H9 (cell line): ENCODE data around the gene LMNTD1. TPM values are rescaled to one million over a fixed set of nuclear protein-coding genes. Genes with fewer than 3 reads are reported as not detected.

Source experiments
- DNase-seq: peaks from one replicate; pipeline ENCODE4 v3.0.0-alpha.2; 2017
- H2AFZ ChIP-seq: one replicate; pipeline ENCODE4 v1.6.1; 2013; ENCODE audit warnings: mild to moderate bottlenecking, low read length, control low read depth, moderate library complexity
- H2AK5ac ChIP-seq: 2 replicates; pipeline ENCODE4 v1.6.1; 2013; ENCODE audit warnings: low read length, control low read depth, mixed read lengths; ENCODE audit not compliant: insufficient read length
- H2BK120ac ChIP-seq: one replicate; pipeline ENCODE4 v1.6.1; 2013; ENCODE audit warnings: low read depth, mild to moderate bottlenecking, low read length, control low read depth, inconsistent platforms; ENCODE audit not compliant: poor library complexity, severe bottlenecking
- H2BK12ac ChIP-seq: 2 replicates; pipeline ENCODE4 v1.6.1; 2013; ENCODE audit warnings: low read length, control low read depth, mixed read lengths, low read depth; ENCODE audit not compliant: insufficient read length
- H2BK15ac ChIP-seq: 2 replicates; pipeline ENCODE4 v1.6.1; 2013; ENCODE audit warnings: low read depth, low read length, control low read depth
- H2BK20ac ChIP-seq: one replicate; pipeline ENCODE4 v1.6.1; 2013; ENCODE audit warnings: low read depth, mild to moderate bottlenecking, low read length, control low read depth, inconsistent platforms; ENCODE audit not compliant: poor library complexity, severe bottlenecking
- H2BK5ac ChIP-seq: 2 replicates; pipeline ENCODE4 v1.6.1; 2013; ENCODE audit warnings: low read length, control low read depth, mixed read lengths; ENCODE audit not compliant: insufficient read length
- H3K14ac ChIP-seq: 2 replicates; pipeline ENCODE4 v1.6.1; 2013; ENCODE audit warnings: low read length, control low read depth; ENCODE audit not compliant: insufficient read depth
- H3K18ac ChIP-seq: 2 replicates; pipeline ENCODE4 v1.6.1; 2013; ENCODE audit warnings: low read depth, mild to moderate bottlenecking, mixed read lengths, low read length, control low read depth; ENCODE audit not compliant: insufficient read length
- H3K23ac ChIP-seq: 2 replicates; pipeline ENCODE4 v1.6.1; 2013; ENCODE audit warnings: low read length, control low read depth, mixed read lengths, low read depth; ENCODE audit not compliant: insufficient read length
- H3K23me2 ChIP-seq: 2 replicates; pipeline ENCODE4 v1.6.1; 2013; ENCODE audit warnings: low read depth, mild to moderate bottlenecking, mixed read lengths, low read length, control low read depth; ENCODE audit not compliant: insufficient read length, poor library complexity, severe bottlenecking
- H3K27ac ChIP-seq: 2 replicates; pipeline ENCODE4 v1.5.1; 2013; ENCODE audit warnings: low read length, control low read depth, mixed read lengths, low read depth; ENCODE audit not compliant: insufficient read length
- H3K27me3 ChIP-seq: 2 replicates; pipeline ENCODE4 v1.6.1; 2013; ENCODE audit warnings: low read length, control low read depth, inconsistent platforms; ENCODE audit not compliant: insufficient read depth
- H3K4ac ChIP-seq: 2 replicates; pipeline ENCODE4 v1.6.1; 2013; ENCODE audit warnings: low read depth, mild to moderate bottlenecking, control low read depth, inconsistent platforms, low read length, moderate library complexity
- H3K4me1 ChIP-seq: 2 replicates; pipeline ENCODE4 v1.6.1; 2013; ENCODE audit warnings: low read length, control low read depth, inconsistent platforms; ENCODE audit not compliant: insufficient read depth
- H3K4me2 ChIP-seq: 2 replicates; pipeline ENCODE4 v1.6.1; 2013; ENCODE audit warnings: low read length, control low read depth, mixed read lengths; ENCODE audit not compliant: insufficient read length, insufficient read depth
- H3K56ac ChIP-seq: 2 replicates; pipeline ENCODE4 v1.6.1; 2013; ENCODE audit warnings: low read depth, mild to moderate bottlenecking, mixed read lengths, low read length, control low read depth; ENCODE audit not compliant: insufficient read length
- H3K79me1 ChIP-seq: 2 replicates; pipeline ENCODE4 v1.6.1; 2013; ENCODE audit warnings: low read depth, mild to moderate bottlenecking, moderate library complexity, low read length, control low read depth, inconsistent platforms; ENCODE audit not compliant: insufficient read depth, poor library complexity, severe bottlenecking
- H3K79me2 ChIP-seq: 2 replicates; pipeline ENCODE4 v1.6.1; 2013; ENCODE audit warnings: low read length, control low read depth, inconsistent platforms; ENCODE audit not compliant: insufficient read depth
- H3K9ac ChIP-seq: 2 replicates; pipeline ENCODE4 v1.6.1; 2013; ENCODE audit warnings: low read length, control low read depth, mixed read lengths; ENCODE audit not compliant: insufficient read length; ENCODE audit errors: extremely low read depth
- H3K9me3 ChIP-seq: one replicate; pipeline ENCODE4 v1.6.1; 2013; ENCODE audit warnings: low read depth, low read length, inconsistent platforms; ENCODE audit not compliant: control insufficient read depth
- H3T11ph ChIP-seq: one replicate; pipeline ENCODE4 v1.6.1; 2013; ENCODE audit warnings: mild to moderate bottlenecking, low read length, control low read depth, inconsistent platforms
- H4K20me1 ChIP-seq: one replicate; pipeline ENCODE4 v1.6.1; 2013; ENCODE audit not compliant: control insufficient read depth, insufficient read length, insufficient read depth
- H4K5ac ChIP-seq: 2 replicates; pipeline ENCODE4 v1.6.1; 2013; ENCODE audit warnings: low read depth, mild to moderate bottlenecking, mixed read lengths, low read length, control low read depth; ENCODE audit not compliant: insufficient read length
- H4K8ac ChIP-seq: replicated peaks from 2 replicates; pipeline ENCODE4 v1.6.1; 2013; ENCODE audit warnings: low read length, control low read depth, mixed read lengths, low read depth; ENCODE audit not compliant: insufficient read length
- H4K91ac ChIP-seq: 2 replicates; pipeline ENCODE4 v1.6.1; 2013; ENCODE audit warnings: low read depth, mild to moderate bottlenecking, moderate library complexity, mixed read lengths, low read length, control low read depth; ENCODE audit not compliant: insufficient read length
- H3K27ac Mint-ChIP-seq, 3 experiments: 2 replicates in 2 of 3; 3 replicates in 1 of 3; pipeline ENCODE4 v1.8.0; 2020 to 2021; ENCODE audit warnings: mixed read lengths in 3 of 3, mild to moderate bottlenecking in 1 of 3, moderate library complexity in 1 of 3
- H3K27me3 Mint-ChIP-seq: 2 replicates; pipeline ENCODE4 v1.8.0; 2021; ENCODE audit warnings: low read depth, mild to moderate bottlenecking, moderate library complexity, mixed read lengths
- H3K36me3 Mint-ChIP-seq, 3 experiments: 2 replicates in 2 of 3; 3 replicates in 1 of 3; pipeline ENCODE4 v1.8.0; 2020 to 2021; ENCODE audit warnings: low read depth in 3 of 3, mixed read lengths in 3 of 3; ENCODE audit not compliant: insufficient read depth in 1 of 3
- H3K4me1 Mint-ChIP-seq, 2 experiments: 2 replicates each; pipeline ENCODE4 v1.8.0; 2020; ENCODE audit warnings: mixed read lengths in 2 of 2
- H3K4me3 Mint-ChIP-seq, 2 experiments: 2 replicates in 1 of 2; 3 replicates in 1 of 2; pipeline ENCODE4 v1.8.0; 2020 to 2021; ENCODE audit warnings: mild to moderate bottlenecking in 2 of 2, mixed read lengths in 2 of 2, moderate library complexity in 1 of 2
- H3K9me3 Mint-ChIP-seq, 2 experiments: 2 replicates in 1 of 2; 3 replicates in 1 of 2; pipeline ENCODE4 v1.8.0; 2020; ENCODE audit warnings: mild to moderate bottlenecking in 2 of 2, mixed read lengths in 2 of 2, moderate library complexity in 1 of 2
- WGBS: extraction: QIAGEN DNeasy Blood & Tissue Kit; methylation state at CpG from one replicate; pipeline ENCODE4 v1.1.7; 2013; ENCODE audit warnings: missing lambda C conversion rate, low lambda C conversion rate, mixed read lengths; ENCODE audit not compliant: insufficient read length; ENCODE audit errors: extremely low coverage; 5-methylcytosine and 5-hydroxymethylcytosine counted together
- total RNA-seq: library from RNA; stranded (reverse); gene quantifications from 2 replicates; pipeline ENCODE4 v1.2.1, GENCODE V29; 2021
- TF ChIP-seq, protein P1 (sequence below): fragments of 200-600 bp; sonication (generic); conservative IDR thresholded peaks from 3 replicates; pipeline ENCODE4 v1.8.0; 2021; ENCODE audit warnings: antibody characterized with exemption, mild to moderate bottlenecking

Gene LMNTD1
- total RNA-seq, 1 experiment from 2014 or later, result not detected

DNA sequence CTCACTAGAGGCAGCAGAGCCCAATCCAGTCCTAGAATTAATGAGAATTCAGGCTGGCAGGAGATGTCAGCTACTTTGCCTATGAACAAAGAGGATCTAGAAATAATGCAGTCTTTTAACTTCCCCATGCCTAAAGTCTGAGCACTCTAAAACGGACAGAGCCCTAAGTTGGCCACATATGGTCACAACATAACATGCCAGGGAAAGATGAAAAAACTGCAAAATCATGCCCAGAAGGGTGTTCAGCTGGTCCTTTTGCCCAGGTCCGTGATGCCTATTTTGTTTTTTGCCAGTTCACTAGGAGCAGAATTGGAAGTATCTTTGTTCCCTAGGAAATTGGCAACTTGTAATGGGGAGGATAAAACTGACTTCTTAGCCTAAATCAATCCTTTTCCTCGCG, 20.3 kb upstream of the LMNTD1 start:
- Histone ChIP-seq H3K4me1 (no peaks in the 10 kb centered on the region), H4K8ac (no peak overlapping the region), H2BK15ac (no peak overlapping the region), H2AK5ac (no peak overlapping the region), H3K79me1 (no peaks in the 10 kb centered on the region), H4K91ac (no peak overlapping the region), H3K27ac (no peak overlapping the region), H3K9me3 (no peaks in the 10 kb centered on the region), H2AFZ (no peak overlapping the region), H3K4me2 (no peak overlapping the region), H3K56ac (no peak overlapping the region), H3K4ac (no peak overlapping the region), H2BK5ac (no peak overlapping the region), H2BK12ac (no peak overlapping the region), H4K5ac (no peak overlapping the region), H3K79me2 (no peaks in the 10 kb centered on the region), H2BK20ac (no peak overlapping the region), H3K9ac (no peak overlapping the region), H3K23me2 (no peaks in the 10 kb centered on the region), H3T11ph (no peak overlapping the region), H3K23ac (no peak overlapping the region), H2BK120ac (no peak overlapping the region), H3K14ac (no peak overlapping the region), H4K20me1 (no peaks in the 10 kb centered on the region), H3K18ac (no peak overlapping the region), H3K27me3 (no peaks in the 10 kb centered on the region)
- no CpG with 5 or more reads among the region's 4 CpGs for WGBS
- TF ChIP-seq, protein P1, sequence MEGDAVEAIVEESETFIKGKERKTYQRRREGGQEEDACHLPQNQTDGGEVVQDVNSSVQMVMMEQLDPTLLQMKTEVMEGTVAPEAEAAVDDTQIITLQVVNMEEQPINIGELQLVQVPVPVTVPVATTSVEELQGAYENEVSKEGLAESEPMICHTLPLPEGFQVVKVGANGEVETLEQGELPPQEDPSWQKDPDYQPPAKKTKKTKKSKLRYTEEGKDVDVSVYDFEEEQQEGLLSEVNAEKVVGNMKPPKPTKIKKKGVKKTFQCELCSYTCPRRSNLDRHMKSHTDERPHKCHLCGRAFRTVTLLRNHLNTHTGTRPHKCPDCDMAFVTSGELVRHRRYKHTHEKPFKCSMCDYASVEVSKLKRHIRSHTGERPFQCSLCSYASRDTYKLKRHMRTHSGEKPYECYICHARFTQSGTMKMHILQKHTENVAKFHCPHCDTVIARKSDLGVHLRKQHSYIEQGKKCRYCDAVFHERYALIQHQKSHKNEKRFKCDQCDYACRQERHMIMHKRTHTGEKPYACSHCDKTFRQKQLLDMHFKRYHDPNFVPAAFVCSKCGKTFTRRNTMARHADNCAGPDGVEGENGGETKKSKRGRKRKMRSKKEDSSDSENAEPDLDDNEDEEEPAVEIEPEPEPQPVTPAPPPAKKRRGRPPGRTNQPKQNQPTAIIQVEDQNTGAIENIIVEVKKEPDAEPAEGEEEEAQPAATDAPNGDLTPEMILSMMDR, result no peak
- H3K27ac Mint-ChIP-seq, result no peak overlapping the region
- no peak overlapping the region for H3K4me3 Mint-ChIP-seq
- no peaks in the 10 kb centered on the region for H3K4me1 Mint-ChIP-seq
- peaks cover 0 to 10% of the 10 kb centered on the region in 2 experiments; a peak in 3 of 5 replicates for H3K9me3 Mint-ChIP-seq
- no peaks in the 10 kb centered on the region for H3K36me3 Mint-ChIP-seq
- H3K27me3 Mint-ChIP-seq, result no peaks in the 10 kb centered on the region; the same call in 1 of the 2 replicates
- DNase-seq, result no peak
